Activated CD4-positive, alpha-beta T cell treated with anti-CD3 and anti-CD28 coated beads, Interleukin-2, amount 10 ng/mL, durations not matched to agents 7 days and 5 days (primary cell): ENCODE measurements around the gene AARS2. TPM values are rescaled to one million over a fixed set of nuclear protein-coding genes. Genes with fewer than 3 reads are reported as not detected.
A peak's percentile ranks its signal among the peaks of the same experiment; 100 is the strongest.

Experiments
- CTCF ChIA-PET: fragments of 350-600 bp; sonication (Branson Sonifier 250); formaldehyde crosslinking; loops from one replicate; lab custom pipeline; 2021; ENCODE audit warnings: antibody characterized with exemption; lab: Charles Lee
- POLR2A ChIA-PET: fragments of 350-600 bp; sonication (Branson Sonifier 250); formaldehyde crosslinking; loops from one replicate; lab custom pipeline; 2021; ENCODE audit warnings: antibody characterized with exemption; lab: Charles Lee
- DNase-seq: peaks from one replicate; pipeline ENCODE4 v3.0.0-alpha.2; 2020
- H3K27ac Mint-ChIP-seq: one replicate; pipeline ENCODE4 v1.8.0; 2021; ENCODE audit warnings: mild to moderate bottlenecking, moderate library complexity, mixed read lengths
- H3K27me3 Mint-ChIP-seq: one replicate; pipeline ENCODE4 v1.8.0; 2021; ENCODE audit warnings: mixed read lengths
- H3K36me3 Mint-ChIP-seq: one replicate; pipeline ENCODE4 v1.8.0; 2021; ENCODE audit warnings: low read depth, mixed read lengths
- H3K4me1 Mint-ChIP-seq: one replicate; pipeline ENCODE4 v1.8.0; 2021; ENCODE audit warnings: mixed read lengths
- H3K4me3 Mint-ChIP-seq: one replicate; pipeline ENCODE4 v1.8.0; 2021; ENCODE audit warnings: mild to moderate bottlenecking, moderate library complexity, mixed read lengths
- H3K9me3 Mint-ChIP-seq: one replicate; pipeline ENCODE4 v1.8.0; 2021; ENCODE audit warnings: mixed read lengths
- total RNA-seq, 2 experiments: library from RNA; stranded (reverse); gene quantifications; one replicate each; pipeline ENCODE4 v1.2.3, GENCODE V29; 2021

AARS2 gene
- total RNA-seq, 2 experiments from 2014 or later = 16.8 to 19.6 TPM

GRCh38 chr6:44278774-44279697 lies 34.1 kb downstream of the AARS2 start:
- Mint-ChIP-seq H3K27me3 (peaks cover 39% of the 10 kb centered on the region), H3K4me1 (peaks cover 2% of the 10 kb centered on the region), H3K9me3 (no peaks in the 10 kb centered on the region), H3K4me3 (no peak overlapping the region), H3K36me3 (no peaks in the 10 kb centered on the region), H3K27ac (no peak overlapping the region)
- ChIA-PET POLR2A (no interaction called here), CTCF (interaction anchor here (0.6 to 4.3 kb wide), 3 partner anchors 11 to 604 kb away, joined by 3 to 16 read pairs (median 3); no protein-coding TSS in a partner anchor)
- no peak for DNase-seq

GRCh38 chr6:44278315-44278714 lies 34.8 kb downstream of the AARS2 start:
- POLR2A ChIA-PET = no interaction called here
- H3K36me3 Mint-ChIP-seq = no peaks in the 10 kb centered on the region
- no peak overlapping the region for H3K27ac Mint-ChIP-seq
- H3K9me3 Mint-ChIP-seq = no peaks in the 10 kb centered on the region
- CTCF ChIA-PET = interaction anchor here (0.6 to 4.3 kb wide), 5 partner anchors 10 to 603 kb away, joined by 3 to 16 read pairs (median 3); partner anchors contain the start of gene AARS2
- no peak for DNase-seq
- H3K4me3 Mint-ChIP-seq = no peak overlapping the region
- peaks cover 2% of the 10 kb centered on the region for H3K4me1 Mint-ChIP-seq
- H3K27me3 Mint-ChIP-seq = peaks cover 41% of the 10 kb centered on the region

- peaks cover 46% of the 10 kb centered on the region for H3K27me3 Mint-ChIP-seq
- H3K4me1 Mint-ChIP-seq = peaks cover 2% of the 10 kb centered on the region
- CTCF ChIA-PET = interaction anchor here (0.8 to 4.3 kb wide), 4 partner anchors 10 to 35 kb away, joined by 3 to 16 read pairs (median 6); partner anchors contain the start of gene AARS2
- H3K4me3 Mint-ChIP-seq = no peak overlapping the region
- DNase-seq = no peak
- H3K36me3 Mint-ChIP-seq = no peaks in the 10 kb centered on the region
- no peak overlapping the region for H3K27ac Mint-ChIP-seq
- no peaks in the 10 kb centered on the region for H3K9me3 Mint-ChIP-seq
- POLR2A ChIA-PET = no interaction called here
Observed at GRCh38 chr6:44277763-44278162, 35.4 kb downstream of the AARS2 start.

DNA sequence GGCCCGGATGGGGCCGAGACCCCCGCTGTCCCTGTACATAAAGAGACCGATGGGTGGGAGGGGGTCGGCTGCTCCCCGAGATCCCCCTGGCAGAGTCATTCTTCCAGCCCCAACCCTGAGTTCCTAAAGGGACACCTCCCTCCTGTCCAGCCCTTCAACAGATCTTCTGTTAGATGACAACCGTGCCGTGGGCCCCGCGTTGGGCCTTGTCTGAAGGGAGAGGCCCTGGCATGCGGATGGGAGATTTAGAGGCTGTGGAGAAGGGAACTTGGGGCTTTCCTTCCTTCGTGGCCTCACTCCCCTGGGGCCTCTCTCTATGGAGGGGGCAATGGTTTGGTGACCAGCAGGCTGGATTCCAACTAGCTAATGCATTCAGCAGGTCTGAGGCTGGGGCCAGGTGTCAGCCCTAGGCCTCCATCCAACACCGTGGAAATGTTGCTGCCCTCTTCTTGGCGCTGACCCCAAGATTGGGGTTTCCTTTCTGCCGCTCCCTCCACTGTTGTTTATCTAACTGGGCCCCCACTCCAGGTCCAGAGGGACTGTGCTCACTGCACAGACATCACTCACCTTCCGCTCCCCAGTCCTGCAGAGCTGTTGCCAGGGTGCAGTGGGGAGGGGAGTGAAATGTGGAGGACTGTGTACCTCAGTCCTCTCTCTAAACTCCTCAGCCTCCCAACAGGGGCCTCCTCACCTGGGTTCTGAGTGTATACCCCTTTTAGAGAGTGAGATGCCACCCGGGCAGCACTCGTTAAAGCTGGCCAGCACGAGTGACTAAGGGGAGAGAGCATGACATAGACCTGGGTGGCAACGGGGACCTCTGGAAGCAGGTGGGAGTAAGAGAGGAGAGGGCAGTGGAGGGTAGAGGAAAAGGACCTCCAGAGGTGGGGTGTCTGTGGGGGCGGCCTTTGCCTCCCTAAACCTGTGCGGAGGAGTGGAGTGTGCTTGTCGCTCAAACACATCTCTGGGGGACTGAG lies 36.2 kb downstream of the AARS2 start:
- H3K9me3 Mint-ChIP-seq = no peaks in the 10 kb centered on the region
- POLR2A ChIA-PET = no interaction called here

DNA sequence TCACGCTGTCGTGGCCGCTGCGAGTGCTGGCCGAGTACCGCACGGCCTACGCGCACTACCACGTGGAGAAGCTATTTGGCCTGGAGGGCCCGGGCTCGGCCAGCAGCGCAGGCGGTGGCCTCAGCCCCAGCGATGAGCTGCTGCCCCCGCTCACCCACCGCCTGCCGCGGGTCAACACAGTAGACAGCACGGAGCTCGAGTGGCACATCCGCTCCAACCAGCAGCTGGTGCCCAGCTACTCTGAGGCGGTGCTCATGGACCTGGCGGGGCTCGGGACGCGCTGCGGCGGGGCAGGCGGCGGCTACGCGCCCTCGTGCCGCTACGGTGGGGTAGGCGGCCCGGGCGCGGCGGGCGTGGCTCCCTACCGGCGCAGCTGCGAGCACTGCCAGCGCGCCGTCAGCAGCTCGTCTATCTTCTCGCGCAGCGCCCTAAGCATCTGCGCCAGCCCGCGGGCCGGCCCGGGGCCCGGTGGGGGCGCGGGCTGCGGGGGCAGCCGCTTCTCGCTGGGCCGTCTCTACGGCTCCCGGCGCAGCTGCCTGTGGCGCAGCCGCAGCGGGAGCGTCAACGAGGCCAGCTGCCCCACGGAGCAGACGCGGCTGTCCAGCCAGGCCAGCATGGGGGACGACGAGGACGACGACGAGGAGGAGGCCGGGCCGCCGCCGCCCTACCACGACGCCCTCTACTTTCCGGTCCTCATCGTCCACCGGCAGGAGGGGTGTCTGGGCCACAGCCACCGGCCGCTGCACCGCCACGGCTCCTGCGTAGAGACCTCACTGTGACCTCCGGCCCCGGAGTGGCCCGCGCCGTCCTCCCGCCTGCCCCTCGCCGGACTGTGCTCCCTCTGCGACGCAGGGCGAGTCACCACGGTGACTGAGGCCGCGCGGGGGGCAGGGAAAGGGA lies 37.1 kb downstream of the AARS2 start:
- no peaks in the 10 kb centered on the region for H3K9me3 Mint-ChIP-seq
- POLR2A ChIA-PET = no interaction called here

More for the DNA sequence above, 36.2 kb downstream of the AARS2 start:
- DNase-seq = no peak
- Mint-ChIP-seq H3K4me1 (peaks cover 2% of the 10 kb centered on the region), H3K4me3 (no peak overlapping the region), H3K36me3 (no peaks in the 10 kb centered on the region), H3K27me3 (peaks cover 52% of the 10 kb centered on the region), H3K27ac (no peak overlapping the region)
- CTCF ChIA-PET = interaction anchor here (0.8 to 4.3 kb wide), 5 partner anchors 9 to 36 kb away, joined by 3 to 16 read pairs (median 3); partner anchors contain the start of gene AARS2

DNA sequence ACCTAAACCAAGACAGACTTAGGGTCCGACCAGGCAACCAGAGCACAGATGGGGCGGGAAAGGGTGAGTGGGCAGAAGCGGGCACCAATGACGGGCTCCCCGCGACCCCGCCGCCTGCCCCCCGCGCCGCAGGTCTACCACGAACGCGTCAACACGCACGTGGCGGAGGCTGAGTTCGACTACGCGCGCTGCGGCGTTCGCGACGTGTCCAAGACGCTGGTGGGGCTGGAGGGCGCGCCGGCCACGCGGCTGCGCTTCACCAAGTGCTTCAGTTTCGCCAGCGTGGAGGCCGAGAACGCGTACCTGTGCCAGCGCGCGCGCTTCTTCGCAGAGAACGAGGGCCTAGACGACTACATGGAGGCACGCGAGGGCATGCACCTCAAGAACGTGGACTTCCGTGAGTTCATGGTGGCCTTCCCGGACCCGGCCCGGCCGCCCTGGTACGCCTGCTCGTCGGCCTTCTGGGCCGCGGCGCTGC lies 37.8 kb downstream of the AARS2 start:
- H3K36me3 Mint-ChIP-seq = no peaks in the 10 kb centered on the region
- ChIA-PET POLR2A (no interaction called here), CTCF (interaction anchor here (0.6 to 1.2 kb wide), 3 partner anchors 30 to 1339 kb away, joined by 3 to 5 read pairs (median 5); no protein-coding TSS in a partner anchor)
- no peaks in the 10 kb centered on the region for H3K9me3 Mint-ChIP-seq
- H3K4me3 Mint-ChIP-seq = no peak overlapping the region
- no peak for DNase-seq
- peaks cover 59% of the 10 kb centered on the region for H3K27me3 Mint-ChIP-seq
- no peak overlapping the region for H3K27ac Mint-ChIP-seq
- H3K4me1 Mint-ChIP-seq = peaks cover 5% of the 10 kb centered on the region

More for the DNA sequence above, 37.1 kb downstream of the AARS2 start:
- no peak for DNase-seq
- Mint-ChIP-seq H3K27me3 (peaks cover 61% of the 10 kb centered on the region), H3K36me3 (no peaks in the 10 kb centered on the region), H3K4me1 (peaks cover 5% of the 10 kb centered on the region), H3K4me3 (no peak overlapping the region), H3K27ac (no peak overlapping the region)
- CTCF ChIA-PET = interaction anchor here (1.0 to 2.8 kb wide), 3 partner anchors 12 to 29 kb away, joined by 3 to 8 read pairs (median 3); no protein-coding TSS in a partner anchor

DNA sequence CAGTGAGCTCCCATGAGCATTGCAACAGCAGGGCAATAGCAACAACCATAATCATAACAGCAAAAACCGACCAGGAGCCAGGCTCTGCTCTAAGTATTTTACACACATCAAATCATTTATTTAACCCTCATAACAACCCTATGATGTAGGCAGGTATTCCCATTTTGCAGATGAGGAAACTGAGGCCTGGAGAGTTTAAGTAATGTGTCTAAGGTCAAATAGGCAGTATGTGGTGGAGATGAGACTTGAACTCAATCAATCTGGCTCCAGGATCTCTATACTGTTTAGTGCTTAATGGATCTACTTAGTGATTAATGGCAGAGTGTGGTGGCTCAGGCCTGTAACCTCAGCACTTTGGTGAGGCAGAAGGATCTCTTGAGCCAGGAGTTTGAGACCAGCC lies 39.5 kb downstream of the AARS2 start:
- peaks cover 15% of the 10 kb centered on the region for H3K4me1 Mint-ChIP-seq
- no peaks in the 10 kb centered on the region for H3K36me3 Mint-ChIP-seq
- POLR2A ChIA-PET = no interaction called here
- no peak overlapping the region for H3K27ac Mint-ChIP-seq
- no peaks in the 10 kb centered on the region for H3K9me3 Mint-ChIP-seq
- H3K4me3 Mint-ChIP-seq = no peak overlapping the region
- CTCF ChIA-PET = interaction anchor here (0.8 to 1.1 kb wide), 3 partner anchors 11 to 48 kb away, joined by 3 read pairs; no protein-coding TSS in a partner anchor
- H3K27me3 Mint-ChIP-seq = peaks cover 66% of the 10 kb centered on the region
- no peak for DNase-seq

DNA sequence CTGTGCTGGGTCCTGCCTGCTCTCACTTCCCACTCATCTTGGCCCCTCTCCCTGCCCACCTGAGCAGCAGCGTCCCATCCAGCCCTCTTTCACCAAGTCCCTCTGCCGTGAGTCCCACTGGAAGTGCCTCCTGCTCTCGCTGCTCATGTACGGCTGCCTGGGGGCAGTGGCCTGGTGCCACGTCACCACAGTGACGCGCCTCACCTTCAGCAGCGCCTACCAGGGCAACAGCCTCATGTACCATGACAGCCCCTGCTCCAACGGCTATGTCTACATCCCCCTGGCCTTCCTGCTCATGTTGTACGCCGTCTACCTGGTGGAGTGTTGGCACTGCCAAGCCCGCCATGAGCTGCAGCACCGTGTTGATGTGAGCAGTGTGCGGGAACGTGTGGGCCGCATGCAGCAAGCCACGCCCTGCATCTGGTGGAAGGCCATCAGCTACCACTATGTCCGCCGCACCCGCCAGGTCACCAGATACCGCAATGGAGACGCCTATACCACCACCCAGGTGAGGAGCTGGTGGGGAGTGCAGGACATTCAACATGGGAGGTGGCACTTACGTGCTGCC lies 40.1 kb downstream of the AARS2 start:
- Mint-ChIP-seq H3K4me1 (peaks cover 15% of the 10 kb centered on the region), H3K27ac (no peak overlapping the region), H3K27me3 (peaks cover 68% of the 10 kb centered on the region), H3K9me3 (no peaks in the 10 kb centered on the region), H3K4me3 (no peak overlapping the region), H3K36me3 (no peaks in the 10 kb centered on the region)
- ChIA-PET POLR2A (no interaction called here), CTCF (interaction anchor here (0.8 to 1.1 kb wide), 2 partner anchors 11 to 23 kb away, joined by 3 read pairs; no protein-coding TSS in a partner anchor)
- no peak for DNase-seq

- Mint-ChIP-seq H3K4me3 (no peak overlapping the region), H3K27me3 (peaks cover 63% of the 10 kb centered on the region), H3K4me1 (peaks cover 19% of the 10 kb centered on the region), H3K27ac (no peak overlapping the region), H3K9me3 (no peaks in the 10 kb centered on the region), H3K36me3 (no peaks in the 10 kb centered on the region)
- ChIA-PET POLR2A (no interaction called here), CTCF (interaction anchor here (1.4 kb wide), 1 partner anchor 16 kb away, joined by 7 read pairs; the partner anchor contains the start of gene SLC35B2)
- no peak for DNase-seq
Observed at GRCh38 chr6:44272529-44272928, 40.6 kb downstream of the AARS2 start.

DNA sequence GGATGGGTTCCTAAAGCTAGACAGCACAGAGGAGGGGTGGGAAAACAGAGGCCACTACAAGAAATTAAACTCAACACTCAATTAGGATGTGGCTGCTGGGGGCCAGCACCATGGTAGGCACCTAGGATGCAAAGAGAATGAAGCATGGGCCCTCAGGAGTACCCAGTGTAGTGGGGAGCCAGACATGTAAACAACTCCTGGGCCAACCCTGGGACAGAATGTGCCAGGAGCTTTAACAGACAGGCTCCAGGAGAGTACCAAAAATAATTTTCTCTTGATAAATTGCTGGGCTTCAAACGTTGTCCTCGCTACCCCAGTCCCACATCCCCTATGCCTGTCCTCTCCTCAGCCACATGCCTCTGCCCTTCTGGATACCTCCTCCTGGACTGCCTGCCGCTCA lies 41.2 kb downstream of the AARS2 start:
- POLR2A ChIA-PET = no interaction called here
- peaks cover 21% of the 10 kb centered on the region for H3K4me1 Mint-ChIP-seq
- H3K27me3 Mint-ChIP-seq = peaks cover 59% of the 10 kb centered on the region
- CTCF ChIA-PET = interaction anchor here (0.7 to 1.4 kb wide), 4 partner anchors 15 to 167 kb away, joined by 3 to 7 read pairs (median 4); partner anchors contain the start of gene SLC35B2
- no peaks in the 10 kb centered on the region for H3K36me3 Mint-ChIP-seq
- H3K4me3 Mint-ChIP-seq = no peak overlapping the region
- no peak overlapping the region for H3K27ac Mint-ChIP-seq
- H3K9me3 Mint-ChIP-seq = no peaks in the 10 kb centered on the region
- DNase-seq = no peak

- H3K27me3 Mint-ChIP-seq = peaks cover 56% of the 10 kb centered on the region
Observed at GRCh38 chr6:44271406-44271723, 41.8 kb downstream of the AARS2 start.

More at GRCh38 chr6:44271406-44271723, 41.8 kb downstream of the AARS2 start:
- peaks cover 27% of the 10 kb centered on the region for H3K4me1 Mint-ChIP-seq
- ChIA-PET POLR2A (no interaction called here), CTCF (interaction anchor here (0.7 to 1.4 kb wide), 5 partner anchors 15 to 167 kb away, joined by 3 to 7 read pairs (median 3); partner anchors contain the start of gene SLC35B2)
- no peak for DNase-seq
- H3K9me3 Mint-ChIP-seq = no peaks in the 10 kb centered on the region
- H3K36me3 Mint-ChIP-seq = no peaks in the 10 kb centered on the region
- no peak overlapping the region for H3K27ac Mint-ChIP-seq
- H3K4me3 Mint-ChIP-seq = peak overlapping the region; percentile 58
